GM12864 (cell line): ENCODE results near the gene DCPS.
A peak's percentile ranks its signal among the peaks of the same experiment; 100 is the strongest.
"Not testable (repeated sequence)": the region's sequence is repeated elsewhere in the genome, so short reads cannot be mapped to it uniquely, and the experiment has no call there.

ENCODE experiments used
- DNase-seq: peaks from one replicate; pipeline ENCODE4 v3.0.0-alpha.2; 2011; ENCODE audit warnings: low read depth
- H3K4me3 ChIP-seq: 2 replicates; pipeline ENCODE4 v1.5.1; 2011; ENCODE audit warnings: mild to moderate bottlenecking, low read depth, low read length, control low read depth
- CTCF ChIP-seq: IDR thresholded peaks from 2 replicates; pipeline ENCODE4 v1.5.1; 2011; ENCODE audit warnings: low read depth, mild to moderate bottlenecking, moderate library complexity, low read length, control low read depth, inconsistent platforms; ENCODE audit errors: missing control alignments

The DCPS gene

DNA sequence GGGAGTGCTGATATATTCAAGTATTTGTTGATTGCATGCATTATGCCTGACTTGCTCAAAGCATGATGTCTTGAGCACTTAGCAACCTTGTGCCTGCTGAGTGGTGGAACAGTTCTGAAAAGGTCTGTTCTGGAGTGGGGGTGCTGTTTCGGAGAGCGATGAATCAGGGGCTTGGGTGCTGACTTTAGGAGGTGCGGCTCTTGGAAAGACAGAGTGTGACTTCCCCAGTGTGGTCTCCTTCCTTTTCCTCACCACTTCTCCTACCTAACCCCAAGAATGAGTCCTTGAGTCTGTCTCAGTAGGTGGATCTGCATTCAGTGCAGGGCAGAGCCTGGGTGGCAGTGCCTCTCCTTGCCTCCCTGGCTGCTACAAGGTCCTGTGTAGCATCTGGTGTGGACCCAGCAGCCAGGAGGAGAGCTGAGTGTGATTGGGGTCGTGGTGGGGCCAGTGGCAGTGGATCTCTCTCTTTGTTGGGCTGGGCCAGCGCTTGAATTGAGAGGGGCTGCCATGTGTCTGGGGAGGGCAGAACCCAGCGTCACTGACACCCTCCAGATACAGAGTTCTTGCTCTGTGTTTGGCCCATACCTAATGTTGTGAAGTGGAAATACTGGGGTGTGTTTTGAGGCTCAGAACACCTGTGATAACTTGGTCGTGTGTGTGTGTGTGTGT lies 87.6 kb downstream of the DCPS start:
- no peak overlapping the region for H3K4me3 ChIP-seq
- DNase-seq = no peak
- TF ChIP-seq CTCF = no peak

DNA sequence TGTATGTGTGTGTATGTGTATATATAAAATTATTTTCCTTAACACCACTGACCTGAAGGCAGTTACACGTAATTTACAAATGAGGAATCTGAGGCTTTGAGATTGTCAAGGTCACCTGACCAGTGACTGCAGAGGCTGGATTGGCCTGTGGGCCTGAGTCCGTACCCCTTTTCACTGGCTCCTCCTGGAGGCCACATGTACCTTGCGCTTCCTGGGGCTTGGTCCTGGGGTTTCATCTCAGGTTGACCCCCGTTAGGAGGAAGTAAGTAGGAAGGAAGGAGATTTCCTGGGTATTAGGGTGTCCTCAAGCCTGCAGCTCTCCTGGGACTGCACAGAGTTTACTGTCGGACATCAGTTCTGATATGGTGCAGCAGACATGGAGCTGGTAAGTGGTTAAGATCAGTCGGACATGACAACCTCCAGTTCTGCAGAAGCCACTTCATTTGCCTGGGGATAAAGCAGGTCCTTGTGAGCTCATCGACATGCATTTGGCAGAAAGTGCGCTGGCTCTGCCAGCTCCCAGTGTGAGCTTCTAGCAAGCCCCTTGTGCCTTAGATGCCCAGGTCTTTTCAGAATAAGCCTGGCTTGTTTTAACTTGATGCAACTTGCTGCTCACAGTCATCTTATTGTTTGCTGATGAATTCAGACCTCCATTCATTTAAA lies 88.2 kb downstream of the DCPS start:
- no peak for DNase-seq
- peak; percentile 31 for TF ChIP-seq CTCF
- no peak overlapping the region for H3K4me3 ChIP-seq

GRCh38 chr11:126392633-126393013 lies 88.8 kb downstream of the DCPS start:
- H3K4me3 ChIP-seq = no peak overlapping the region
- DNase-seq = no peak
- TF ChIP-seq CTCF = no peak

GRCh38 chr11:126393143-126393542 lies 89.3 kb downstream of the DCPS start:
- no peak overlapping the region for H3K4me3 ChIP-seq
- DNase-seq = no peak
- no peak for TF ChIP-seq CTCF

GRCh38 chr11:126394036-126394435 lies 90.2 kb downstream of the DCPS start:
- H3K4me3 ChIP-seq = no peak overlapping the region
- DNase-seq = no peak
- no peak for TF ChIP-seq CTCF

DNA sequence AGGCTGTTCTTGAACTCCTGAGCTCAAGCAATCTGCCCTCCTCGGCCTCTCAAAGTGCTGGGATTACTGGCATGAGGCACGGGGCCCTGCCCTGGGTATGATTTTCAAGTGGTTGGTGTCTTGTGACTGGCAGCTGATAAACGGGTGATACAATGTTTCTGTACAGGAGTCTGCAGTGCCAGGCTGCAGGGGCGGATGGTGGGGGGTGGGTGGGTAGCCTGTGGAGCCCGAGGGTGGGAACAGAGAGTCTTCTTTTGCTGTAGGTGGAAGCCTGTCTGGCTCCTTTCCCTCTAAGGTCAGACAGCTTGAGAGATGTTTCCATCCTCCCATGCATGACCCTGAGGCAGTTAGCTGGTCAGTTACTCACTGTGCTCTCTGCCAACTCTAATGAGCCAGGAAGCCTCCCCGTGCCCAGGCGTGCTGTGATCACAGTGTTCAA lies 90.8 kb downstream of the DCPS start:
- H3K4me3 ChIP-seq, DNase-seq: not testable (repeated sequence)
